Ovary (tissue), 9 donors: ENCODE results near the gene CTRB2. TPM values are rescaled to one million over a fixed set of nuclear protein-coding genes. Genes with fewer than 3 reads are reported as not detected.
"Not testable (repeated sequence)": the region's sequence is repeated elsewhere in the genome, so short reads cannot be mapped to it uniquely, and the experiment has no call there.

ENCODE experiments used
- DNase-seq, 5 donors: peaks; one replicate each; pipeline ENCODE4 v3.0.0-alpha.2; 2019 to 2020
- H3K27ac ChIP-seq, 2 donors: fragments of 200-600 bp; one replicate each; pipeline versions ENCODE4 v1.5.1 to v1.8.0; 2019 to 2022
- H3K27me3 ChIP-seq: fragments of 200-600 bp; one replicate; pipeline ENCODE4 v1.8.0; 2022
- H3K36me3 ChIP-seq: fragments of 200-600 bp; sonication (generic); one replicate; pipeline ENCODE4 v1.5.1; 2019
- H3K4me1 ChIP-seq: one replicate; pipeline ENCODE4 v1.8.1; 2013; ENCODE audit warnings: mild to moderate bottlenecking, moderate library complexity; ENCODE audit not compliant: insufficient read depth
- H3K4me3 ChIP-seq: fragments of 200-600 bp; sonication (generic); one replicate; pipeline ENCODE4 v1.5.1; 2017
- H3K9me3 ChIP-seq, 2 donors: fragments of 200-600 bp in 1 of 2; sonication (generic) in 1 of 2; one replicate each; pipeline versions ENCODE4 v1.5.1 to v1.8.1; 2013 to 2019; ENCODE audit warnings: mild to moderate bottlenecking in 1 of 2, moderate library complexity in 1 of 2
- CTCF ChIP-seq, 3 donors: fragments of 450-650 bp in 2 of 3; fragments of 200-600 bp in 1 of 3; IDR thresholded peaks; one replicate each; pipeline versions ENCODE4 v1.5.1 to v1.8.0; 2016 to 2022; ENCODE audit warnings: antibody characterized with exemption in 3 of 3, mild to moderate bottlenecking in 1 of 3
- EP300 ChIP-seq: sonication (generic); formaldehyde crosslinking; IDR thresholded peaks from one replicate; pipeline ENCODE4 v1.6.1; 2017; ENCODE audit warnings: antibody characterized with exemption
- POLR2A ChIP-seq: fragments of 450-650 bp; IDR thresholded peaks from one replicate; pipeline ENCODE4 v1.6.1; 2017; ENCODE audit warnings: antibody characterized with exemption, mild to moderate bottlenecking, moderate library complexity
- WGBS, 3 donors: extraction: QIAGEN DNeasy Blood & Tissue Kit in 1 of 3; methylation state at CpG; one replicate each; pipeline versions ENCODE4 v1.1.5 to v1.1.7; 2013 to 2017; 5-methylcytosine and 5-hydroxymethylcytosine counted together
- intact Hi-C, 4 donors: fragments of 100-400 bp; cut with DNase I; formaldehyde crosslinking; loops; one replicate each; pipeline versions ENCODE4 v1.11.0 to v1.15.1; 2022 to 2023
- polyA plus RNA-seq, 2 donors: library from polyadenylated mRNA; stranded (reverse); fragments of 200-250 nt in 1 of 2; fragments of 350-450 nt in 1 of 2; fragmentation: Illumina TruSeq in 1 of 2; extraction: RNeasy Lipid Tissue Mini Kit (QIAGEN cat#74804) in 1 of 2; gene quantifications; one replicate each; pipeline ENCODE4 v1.2.3, GENCODE V29; 2013 to 2014
- total RNA-seq, 7 donors: library from RNA; depleted of rRNA in 2 of 7; stranded (reverse); fragments of >200 nt in 2 of 7; fragmentation: NEBNext Ultra II Directional in 3 of 7; extraction: Animal tissue kit (Norgen Biotek cat#: 25700) in 3 of 7; gene quantifications; one replicate each; pipeline versions ENCODE4 v1.1.0 to v1.2.4, GENCODE V29; 2016 to 2023
- donor health status: DM: no; HTN: no; CAD: no; lungs with moderate emphysema.
- donor health status: DM: no; HTN: no; CAD: no.
- donor health status: Bipolar disorder and iron deficiency.
- donor health status: DM: yes; HTN: yes; CAD: no.
- donor health status: DM: no; HTN: no; CAD: no.
- donor health status: DM: yes; HTN: yes; CAD: no.

CTRB2 gene
- total and polyA plus RNA-seq, 9 donors: 0.62 to 28.7 (median 2.8) TPM; not detected in 4

- no peaks in the 10 kb centered on the region for H3K36me3 ChIP-seq
- no peak within 1 kb of the TSS for H3K27ac ChIP-seq
- no peak for DNase-seq
- H3K27me3 ChIP-seq: no peaks in the 10 kb centered on the region
- TF ChIP-seq CTCF (IDR thresholded peaks at IDR 0.05) (no peak), POLR2A (no peak), EP300 (no peak)
- H3K9me3 ChIP-seq: no peaks in the 10 kb centered on the region
- intact Hi-C loops: no loop called here
- WGBS, 3 donors: 88 to 91% (median 90%) methylated on average over 16 to 19 of the region's 19 CpGs
- no peaks in the 10 kb centered on the region for H3K4me1 ChIP-seq
- H3K4me3 ChIP-seq: no peak within 1 kb of the TSS
Observed at GRCh38 chr16:75218256-75219076, 11.5 kb upstream of the CTRB2 start, which contains the start of gene CTRB1. Gene CTRB1 (plus strand): TSS chr16:75218988. CDS start chr16:75219008, 20 bp downstream.

GRCh38 chr16:75217389-75217851 lies 10.5 kb upstream of the CTRB2 start:
- Histone ChIP-seq H3K27ac (no peak overlapping the region), H3K9me3 (no peaks in the 10 kb centered on the region), H3K4me1 (no peaks in the 10 kb centered on the region), H3K27me3 (no peaks in the 10 kb centered on the region), H3K4me3 (no peak overlapping the region), H3K36me3 (no peaks in the 10 kb centered on the region)
- TF ChIP-seq CTCF (IDR thresholded peaks at IDR 0.05) (no peak), POLR2A (no peak), EP300 (no peak)
- intact Hi-C loops: no loop called here
- 82 to 86% (median 83%) methylated on average over 11 of the region's 11 CpGs for WGBS, 3 donors
- DNase-seq: no peak

- H3K9me3 ChIP-seq: no peaks in the 10 kb centered on the region
- intact Hi-C loops: no loop called here
- DNase-seq: no peak
- 73 to 78% (median 77%) methylated on average over 7 of the region's 7 CpGs for WGBS, 3 donors
- no peaks in the 10 kb centered on the region for H3K36me3 ChIP-seq
- no peaks in the 10 kb centered on the region for H3K27me3 ChIP-seq
- H3K4me3 ChIP-seq: no peak overlapping the region
- TF ChIP-seq POLR2A (no peak), EP300 (no peak), CTCF (IDR thresholded peaks at IDR 0.05) (no peak)
- H3K4me1 ChIP-seq: no peaks in the 10 kb centered on the region
- no peak overlapping the region for H3K27ac ChIP-seq
Observed at GRCh38 chr16:75216576-75216975, 9.6 kb upstream of the CTRB2 start.

DNA sequence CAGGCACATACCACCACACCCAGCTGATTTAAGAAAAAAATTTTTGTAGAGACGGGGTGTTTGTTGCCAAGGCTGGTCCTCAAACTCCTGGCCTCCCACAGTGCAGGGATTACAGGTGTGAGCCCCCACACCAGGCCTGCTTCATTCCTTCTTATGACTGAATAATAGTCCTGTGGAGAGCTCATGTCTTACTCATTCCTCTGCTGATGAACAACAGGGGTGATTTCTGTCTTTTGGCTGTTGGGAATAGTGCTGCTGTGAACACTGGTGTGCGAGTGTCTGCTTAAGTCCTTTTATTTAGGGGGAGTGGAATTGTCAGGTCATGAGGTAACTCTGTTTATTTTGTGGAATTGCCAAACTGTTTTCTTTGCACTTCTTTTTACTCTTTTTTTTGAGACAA lies 9.2 kb upstream of the CTRB2 start:
- no peak for TF ChIP-seq CTCF (IDR thresholded peaks at IDR 0.05)
- TF ChIP-seq POLR2A: no peak
- no peak for TF ChIP-seq EP300
- 77 to 90% (median 89%) methylated on average over 2 of the region's 2 CpGs for WGBS, 3 donors
- no peaks in the 10 kb centered on the region for H3K4me1 ChIP-seq

DNA sequence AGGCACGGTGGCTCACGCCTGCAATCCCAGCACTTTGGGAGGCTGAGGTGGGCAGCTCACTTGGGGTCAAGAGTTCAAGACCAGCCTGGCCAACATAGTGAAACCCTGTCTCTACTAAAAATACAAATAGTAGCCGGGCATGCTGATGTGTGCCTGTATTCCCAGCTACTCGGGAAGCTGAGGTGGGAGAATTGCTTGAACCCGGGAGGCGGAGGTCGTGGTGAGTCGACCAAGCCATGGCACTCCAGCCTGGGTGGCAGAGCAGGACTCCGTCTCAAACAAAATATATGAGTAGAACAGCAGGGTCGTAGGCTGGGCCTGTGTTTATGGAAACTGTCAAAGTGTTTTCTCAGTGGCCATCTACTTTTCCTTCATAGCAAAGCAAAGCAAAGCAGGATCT lies 4.3 kb upstream of the CTRB2 start:
- H3K27ac ChIP-seq, H3K9me3 ChIP-seq, DNase-seq, H3K36me3 ChIP-seq, H3K27me3 ChIP-seq, H3K4me3 ChIP-seq, intact Hi-C loops, H3K4me1 ChIP-seq: not testable (repeated sequence)
- 80 to 82% (median 82%) methylated on average over 10 of the region's 10 CpGs for WGBS, 3 donors

More for the DNA sequence above, 9.2 kb upstream of the CTRB2 start:
- intact Hi-C loops: no loop called here
- H3K4me3 ChIP-seq: no peak overlapping the region
- H3K36me3 ChIP-seq: no peaks in the 10 kb centered on the region
- no peaks in the 10 kb centered on the region for H3K9me3 ChIP-seq
- no peaks in the 10 kb centered on the region for H3K27me3 ChIP-seq
- DNase-seq: no peak
- no peak overlapping the region for H3K27ac ChIP-seq
